ENCODE measurements around the gene POLR2F.

The POLR2F gene

DNA sequence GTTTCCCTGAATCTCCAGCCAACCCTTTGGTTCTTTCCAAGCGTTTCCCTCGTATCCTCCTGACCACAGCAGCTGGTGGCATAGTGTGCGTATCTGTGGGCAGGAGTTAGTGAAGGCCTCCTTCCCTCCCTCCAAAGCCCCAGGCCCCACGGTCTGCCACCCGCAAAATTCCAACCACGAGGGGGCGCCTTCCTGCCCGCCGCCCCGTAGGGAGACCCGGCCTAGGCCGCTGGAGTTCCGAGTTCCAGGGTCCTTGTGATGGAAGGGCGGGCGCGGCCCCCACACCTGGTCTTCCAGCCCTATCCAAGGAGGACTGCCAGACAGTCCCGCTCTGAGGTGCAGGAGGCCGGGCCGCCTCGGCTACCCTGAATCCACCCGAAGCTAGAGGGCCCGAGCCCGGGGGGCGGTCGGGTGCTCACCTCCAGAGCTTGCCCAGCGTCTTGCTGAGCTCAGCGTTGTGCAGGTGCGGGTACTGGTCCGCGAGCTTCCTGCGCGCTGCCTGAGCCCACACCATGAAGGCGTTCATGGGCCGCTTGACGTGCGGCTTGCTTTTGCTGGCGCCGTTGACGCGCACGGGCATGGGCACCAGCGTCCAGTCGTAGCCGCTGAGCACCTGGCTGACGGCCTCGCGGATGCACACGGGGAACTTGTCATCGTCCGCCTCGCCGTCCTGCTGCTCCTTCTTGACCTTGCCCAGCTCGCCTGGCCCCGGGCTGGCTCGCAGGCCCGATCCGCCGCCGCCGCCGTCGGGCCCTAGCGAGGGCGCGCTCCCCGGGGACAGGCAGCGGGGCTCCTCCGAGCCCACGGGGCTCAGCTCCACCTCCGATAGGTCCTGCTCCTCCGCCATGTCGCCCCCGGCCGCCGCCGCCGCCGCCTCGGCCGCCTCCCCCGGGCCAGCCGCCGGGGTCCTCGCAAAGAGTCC is 29.7 kb downstream of the POLR2F start:
- no peak for DNase-seq

DNA sequence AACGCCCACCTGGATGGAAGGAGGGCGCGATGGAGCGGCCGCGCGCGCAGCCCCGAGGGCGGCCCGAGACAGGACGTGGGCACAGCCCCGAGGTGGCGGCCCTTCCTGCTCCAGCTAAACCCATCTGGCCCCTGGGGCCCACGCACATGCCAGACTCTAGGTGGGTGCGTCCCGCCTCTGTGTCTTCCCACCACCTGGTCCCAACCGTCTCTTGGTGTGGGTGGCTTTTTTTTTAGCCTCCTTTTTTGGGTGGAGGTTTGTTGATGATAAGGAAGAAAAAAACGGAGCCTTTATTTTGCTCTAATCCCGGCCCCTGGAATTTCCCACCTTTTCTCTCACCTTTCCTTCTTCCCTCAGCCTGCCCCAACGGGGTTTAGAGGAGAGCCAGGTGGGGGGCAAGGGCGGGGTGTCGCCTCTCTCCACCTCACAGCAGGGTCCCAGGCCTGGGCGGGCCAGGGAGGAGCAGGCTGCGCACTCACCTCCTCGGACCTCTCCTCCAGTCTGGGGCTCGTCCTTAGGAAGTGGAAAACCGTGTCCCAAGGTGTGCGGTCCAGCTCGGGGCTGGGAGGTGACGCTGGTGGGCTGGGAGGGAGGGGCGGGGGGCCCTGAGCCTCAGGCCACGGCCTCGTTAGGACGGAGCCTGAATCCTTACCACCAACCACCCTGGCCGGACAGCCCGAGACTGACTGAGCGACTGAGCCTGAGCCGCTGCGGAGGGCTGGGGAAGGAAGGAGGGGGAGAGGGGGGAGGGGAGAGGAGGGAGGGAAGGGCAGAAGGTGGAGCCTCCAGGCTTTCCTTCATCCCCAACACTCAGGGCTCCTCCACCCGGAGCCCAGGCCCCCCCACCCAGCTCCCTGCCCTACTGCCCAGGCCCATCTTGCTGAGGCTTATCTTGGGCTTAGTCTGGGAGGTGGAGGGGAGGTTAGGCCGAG is 30.6 kb downstream of the POLR2F start, which contains the start of gene SOX10:
SOX10 (minus strand) TSS at position 696 of the 932 bp plus-strand sequence. CDS start 771 bp downstream, outside the sequence.
- DNase-seq, result no peak

DNA sequence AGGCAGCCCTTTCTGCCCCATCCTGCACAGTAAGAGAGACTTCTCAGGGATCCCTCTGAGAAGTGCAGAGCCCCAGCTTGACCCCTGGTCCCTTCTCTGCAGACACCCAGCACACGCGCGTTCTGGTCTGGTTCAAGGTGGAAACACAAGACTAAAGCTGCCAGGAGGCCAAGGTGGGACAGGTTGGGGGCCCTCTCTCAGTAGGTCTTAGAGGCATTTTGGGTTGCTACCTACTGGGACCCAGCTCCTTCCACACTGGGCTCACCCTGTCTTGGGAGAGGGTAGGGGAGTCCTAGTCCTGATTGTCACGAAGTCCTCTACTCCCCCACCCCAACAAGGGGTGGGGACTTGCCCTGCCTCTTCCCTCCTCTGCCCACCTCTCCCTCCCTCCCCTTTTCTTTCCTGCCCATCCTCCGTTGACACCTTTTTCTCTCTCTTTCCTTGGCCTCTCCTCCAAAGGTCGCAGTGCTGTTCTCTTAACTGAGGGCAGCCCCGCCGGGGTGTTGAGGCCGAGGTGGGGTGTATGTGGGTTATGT is 31.6 kb downstream of the POLR2F start:
- no peak for DNase-seq

- no peak for DNase-seq
Observed at GRCh38 chr22:37985751-37986281, 32.3 kb downstream of the POLR2F start.

- DNase-seq, result no peak
Observed at GRCh38 chr22:37986371-37986770, 32.9 kb downstream of the POLR2F start.

DNA sequence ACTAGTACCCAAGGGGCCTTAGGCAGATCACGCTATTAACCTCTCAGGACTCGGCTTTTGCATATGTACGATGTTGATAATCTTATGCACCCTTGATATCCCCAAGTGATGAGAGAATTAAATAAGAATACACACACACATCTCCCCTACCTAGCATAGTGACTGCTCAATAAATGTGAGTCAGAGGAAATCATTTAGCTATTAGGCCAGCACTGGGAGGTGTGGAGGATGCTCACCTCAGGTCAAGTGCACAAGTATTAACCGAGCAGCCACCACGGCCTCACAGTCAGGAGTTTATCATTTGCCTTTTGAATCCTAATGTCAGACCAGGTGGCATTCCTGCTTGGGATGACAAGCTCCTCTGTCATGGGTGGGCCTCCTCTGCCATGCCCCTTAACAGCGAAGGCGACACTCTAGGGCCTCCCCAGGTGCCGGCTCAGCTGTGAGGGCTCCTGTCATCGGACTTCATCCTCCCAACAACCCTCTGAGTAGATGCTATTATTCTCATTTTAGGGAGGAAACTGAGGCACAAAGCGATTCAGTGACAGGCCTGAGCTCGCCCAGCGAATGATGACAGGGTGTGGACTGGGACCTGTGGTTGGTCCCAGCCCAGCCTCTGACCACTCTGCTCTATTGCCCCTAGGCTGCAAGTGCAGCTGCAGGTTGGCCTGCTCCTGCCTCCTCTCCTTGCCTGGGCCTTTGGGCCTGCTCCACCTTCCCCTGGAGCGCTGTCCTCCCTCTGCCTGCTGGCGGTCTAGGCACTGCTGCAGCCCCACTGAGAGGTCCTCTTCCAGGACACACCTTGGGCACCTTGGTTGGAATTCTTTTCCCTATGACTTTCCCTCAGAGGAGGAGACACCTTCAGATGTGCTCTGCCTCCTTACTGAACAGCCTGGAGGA is 35.9 kb downstream of the POLR2F start:
- DNase-seq, result no peak

GRCh38 chr22:37990301-37990700 is 36.8 kb downstream of the POLR2F start:
- DNase-seq, result no peak

DNA sequence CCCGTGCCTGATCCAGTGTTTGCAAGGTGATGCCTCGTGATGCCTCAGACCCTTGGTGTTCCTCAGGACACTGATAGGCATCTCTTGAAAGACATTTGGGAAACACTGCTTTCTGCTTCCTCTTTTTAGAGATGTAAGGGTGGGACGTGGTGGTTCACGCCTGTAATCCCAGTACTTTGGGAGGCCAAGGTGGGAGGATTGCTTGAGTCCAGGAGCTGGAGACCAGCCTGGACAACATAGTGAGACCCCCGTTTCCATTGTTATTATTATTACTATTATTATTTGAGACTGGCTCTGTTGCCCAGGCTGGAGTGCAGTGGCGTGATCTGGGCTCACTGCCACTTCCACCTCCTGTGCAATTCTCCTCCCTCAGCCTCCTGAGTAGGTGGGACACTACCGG is 37.4 kb downstream of the POLR2F start:
- DNase-seq, result no peak

GRCh38 chr22:37991731-37992442 is 38.4 kb downstream of the POLR2F start:
- DNase-seq, result no peak

DNA sequence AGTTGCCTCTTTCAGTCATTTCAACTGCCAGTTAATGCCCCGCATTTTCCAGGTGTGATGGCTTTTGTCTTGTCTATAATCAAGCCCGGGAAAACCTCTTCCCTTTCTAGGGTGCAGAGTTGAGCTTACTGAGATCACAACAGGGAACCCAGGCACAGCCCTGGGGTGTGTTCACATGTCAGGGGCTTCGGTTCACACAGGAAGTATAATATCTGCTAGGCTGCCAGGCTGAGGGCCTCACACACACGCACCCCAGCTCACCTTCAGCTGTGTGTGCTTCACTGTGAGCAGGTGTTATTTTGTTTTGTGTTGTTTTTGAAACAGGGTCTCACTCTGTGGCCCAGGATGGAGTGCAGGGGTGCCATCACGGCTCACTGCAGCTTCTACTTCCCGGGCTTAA is 40.5 kb downstream of the POLR2F start:
- DNase-seq, result peak; percentile 22

- no peak for DNase-seq
Observed at GRCh38 chr22:37994982-37995381, 41.5 kb downstream of the POLR2F start.

GRCh38 chr22:37995460-37995859 is 42.0 kb downstream of the POLR2F start:
- DNase-seq, result no peak

DNA sequence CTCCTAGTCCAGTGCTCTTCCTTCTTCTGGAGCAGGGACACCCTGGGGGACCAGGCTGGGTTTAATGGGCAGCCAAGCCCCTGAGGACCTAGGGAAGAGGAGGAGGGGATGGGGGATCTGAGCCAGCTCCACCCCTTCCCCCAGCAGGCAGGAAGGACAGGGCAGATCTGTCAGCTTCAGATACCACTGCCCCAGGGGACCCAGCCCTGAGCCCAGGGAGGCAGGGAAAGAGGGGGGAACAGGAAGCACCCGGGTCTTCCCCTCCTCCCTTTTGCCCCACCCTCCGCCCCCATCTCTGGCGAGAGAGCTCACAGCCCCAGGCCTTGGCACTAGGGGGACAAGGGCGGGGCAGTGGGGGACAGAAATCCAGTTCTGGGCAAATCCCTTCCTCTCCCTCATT is 42.6 kb downstream of the POLR2F start:
- DNase-seq, result peak; percentile 7

DNA sequence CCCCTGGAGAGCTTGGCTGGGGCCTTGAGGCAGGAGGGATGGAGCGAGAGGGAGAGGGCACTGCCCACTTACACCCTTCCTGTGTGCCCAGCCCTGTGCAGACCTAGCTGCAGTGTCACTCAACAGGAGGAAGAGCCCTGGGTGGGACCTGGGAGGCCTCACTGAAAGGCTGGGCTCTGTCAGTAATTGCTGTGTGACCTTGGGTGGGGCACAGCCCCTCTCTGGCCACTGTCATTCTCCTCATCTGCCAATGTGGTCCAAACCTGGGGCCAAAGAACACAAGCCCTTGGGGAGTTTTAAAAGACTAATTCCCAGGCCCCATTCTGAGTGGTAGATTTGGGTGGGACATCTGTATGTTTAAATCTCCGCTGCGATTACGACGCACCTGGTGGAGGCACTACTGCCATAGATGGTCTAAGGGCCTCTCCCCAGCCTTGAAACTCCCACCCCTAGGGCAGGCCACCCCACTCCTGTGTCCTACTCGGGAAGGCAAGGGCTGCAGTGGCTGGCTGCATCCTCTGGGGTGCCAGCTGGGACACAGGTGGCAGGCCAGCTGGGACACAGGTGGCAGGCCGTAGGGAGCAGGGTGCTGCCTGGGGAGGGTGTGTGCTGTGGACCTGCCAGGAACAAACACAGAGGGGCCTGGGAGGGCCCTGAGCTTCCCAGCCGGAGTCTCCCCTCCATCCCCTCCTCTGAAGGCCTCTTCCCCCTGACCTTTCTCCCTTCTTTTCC is 43.2 kb downstream of the POLR2F start:
- no peak for DNase-seq

DNA sequence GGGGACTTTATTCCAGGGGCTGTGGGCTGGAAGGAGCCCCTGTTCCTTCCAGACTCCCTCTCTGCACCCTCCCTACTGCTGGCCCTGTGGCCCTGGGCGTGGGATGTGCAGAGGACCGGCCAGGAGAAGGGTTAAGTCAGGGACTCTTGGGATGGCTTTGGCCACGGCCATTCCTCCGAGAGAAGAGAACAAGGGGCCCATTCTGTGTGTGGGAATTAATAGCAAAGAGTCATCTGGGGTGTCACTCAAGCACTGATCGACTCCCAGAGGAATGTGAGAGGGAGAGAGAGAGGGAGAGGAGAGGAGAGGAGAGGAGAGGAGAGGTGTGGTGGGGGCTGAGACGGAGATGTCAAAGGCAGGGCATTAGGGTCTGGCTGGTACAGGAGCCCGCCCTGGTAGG is 45.0 kb downstream of the POLR2F start:
- no peak for DNase-seq

DNA sequence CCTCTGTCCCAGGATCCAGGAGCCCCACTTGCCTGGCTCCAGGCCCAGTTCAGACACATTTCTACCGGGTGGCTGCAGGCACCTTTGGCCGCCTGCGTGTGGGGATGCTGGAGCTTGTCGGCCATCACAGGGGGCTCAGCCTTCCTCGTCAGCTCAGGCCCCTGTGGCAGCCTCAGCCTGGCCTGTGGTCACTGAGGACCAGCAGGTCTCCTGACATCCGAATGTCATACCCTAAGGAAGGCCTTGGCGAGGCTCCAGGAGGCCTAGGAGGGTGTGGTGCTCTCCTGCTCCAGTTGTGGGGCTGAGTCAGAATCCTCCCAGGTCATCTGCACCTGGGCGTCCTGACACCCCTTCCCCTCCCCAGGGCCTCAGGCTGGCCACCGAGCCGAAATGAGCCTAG is 45.7 kb downstream of the POLR2F start:
- no peak for DNase-seq

DNA sequence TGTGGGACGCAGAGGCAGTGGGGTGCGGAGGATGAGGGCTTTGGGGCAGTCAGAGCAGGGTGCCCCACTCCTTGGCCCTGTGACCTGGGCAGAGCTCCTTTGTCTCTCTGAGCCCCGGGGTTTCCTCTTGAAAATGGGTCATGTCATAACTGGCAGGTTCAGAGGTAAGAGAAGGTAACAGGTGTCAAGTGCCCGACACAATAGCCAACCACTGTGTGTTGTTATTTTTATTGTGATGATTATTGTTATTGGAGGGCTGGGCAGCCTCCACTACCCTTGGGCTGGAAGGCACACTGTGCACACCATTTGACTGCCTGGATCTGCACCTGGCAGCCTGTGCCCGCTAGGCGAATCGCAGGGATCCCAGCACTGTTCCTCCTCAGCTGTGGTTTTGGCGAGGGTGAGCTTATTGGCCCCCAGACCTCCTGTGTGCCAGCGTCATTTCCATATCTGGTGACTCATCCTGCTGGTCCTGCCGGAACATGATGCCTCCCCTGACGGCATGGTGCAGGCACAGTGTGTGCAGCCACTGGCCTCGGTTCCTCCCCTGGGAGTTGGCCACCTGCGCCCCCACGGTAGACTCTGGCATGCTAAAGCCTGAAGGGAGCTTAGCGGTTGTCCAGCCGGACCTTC is 46.3 kb downstream of the POLR2F start:
- peak; percentile 9 for DNase-seq

DNA sequence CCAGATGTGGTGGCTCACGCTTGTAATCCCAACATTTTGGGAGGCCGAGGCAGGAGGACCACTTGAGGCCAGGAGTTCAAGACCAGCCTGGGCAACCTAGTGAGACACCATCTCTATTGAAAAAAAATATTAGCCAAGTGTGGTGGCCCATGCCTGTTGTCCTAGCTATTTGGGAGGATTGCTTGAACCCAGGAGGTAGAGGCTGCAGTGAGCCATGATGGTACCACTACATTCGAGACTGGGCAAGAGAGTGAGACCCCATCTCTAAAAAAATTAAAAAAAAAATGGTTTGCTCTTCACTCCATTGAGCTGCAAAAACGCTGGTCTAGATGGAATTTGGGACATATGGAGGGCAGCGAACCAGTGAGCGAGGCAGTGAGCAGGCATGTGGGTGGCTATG is 52.4 kb downstream of the POLR2F start:
- DNase-seq, result no peak

GRCh38 chr22:38006906-38007305 is 53.4 kb downstream of the POLR2F start:
- DNase-seq, result no peak

GRCh38 chr22:38007330-38007902 is 53.9 kb downstream of the POLR2F start:
- DNase-seq, result no peak

All from CD4-positive, alpha-beta T cell treated with Interferon gamma for 1 hour (primary cell).